CD14-positive monocyte (primary cell): ENCODE data around the gene PLEKHA8. TPM values are rescaled to one million over a fixed set of nuclear protein-coding genes. Genes with fewer than 3 reads are reported as not detected.

Experiments
- DNase-seq, 3 donors: peaks; one replicate each; pipeline ENCODE4 v3.0.0-alpha.2; 2011 to 2022
- H2AFZ ChIP-seq: 2 replicates; pipeline ENCODE4 v1.6.0; 2012; ENCODE audit warnings: mild to moderate bottlenecking, low read depth, low read length, inconsistent platforms; ENCODE audit not compliant: insufficient read depth, poor library complexity, severe bottlenecking
- H3K27ac ChIP-seq, 2 donors: 1 replicate in 1 of 2; 2 replicates in 1 of 2; pipeline ENCODE4 v1.5.1; 2012 to 2013; ENCODE audit warnings: low read length in 2 of 2, control low read depth in 1 of 2, inconsistent platforms in 1 of 2, low read depth in 1 of 2, mild to moderate bottlenecking in 1 of 2
- H3K27me3 ChIP-seq, 2 donors: one replicate each; pipeline versions ENCODE4 v1.6.0 to v1.6.1; 2011 to 2013; ENCODE audit warnings: low read length in 2 of 2; ENCODE audit not compliant: control insufficient read depth in 2 of 2, insufficient read depth in 2 of 2
- H3K36me3 ChIP-seq, 2 donors: replicated peaks in 1 of 2; 1 replicate in 1 of 2; 2 replicates in 1 of 2; pipeline versions ENCODE4 v1.5.1 to v1.6.1; 2012 to 2013; ENCODE audit warnings: low read length in 2 of 2, control low read depth in 1 of 2, inconsistent platforms in 1 of 2, mild to moderate bottlenecking in 1 of 2; ENCODE audit not compliant: insufficient read depth in 2 of 2, control insufficient read depth in 1 of 2
- H3K4me1 ChIP-seq, 2 donors: 1 replicate in 1 of 2; 2 replicates in 1 of 2; pipeline versions ENCODE4 v1.5.1 to v1.6.1; 2012 to 2013; ENCODE audit warnings: low read length in 2 of 2, control low read depth in 1 of 2, inconsistent platforms in 1 of 2, mild to moderate bottlenecking in 1 of 2, moderate library complexity in 1 of 2; ENCODE audit not compliant: insufficient read depth in 2 of 2, control insufficient read depth in 1 of 2
- H3K4me2 ChIP-seq: replicated peaks from 2 replicates; pipeline ENCODE3; 2012; ENCODE audit warnings: low read length, moderate library complexity, mild to moderate bottlenecking; ENCODE audit not compliant: poor library complexity, severe bottlenecking; ENCODE audit errors: extremely low read depth
- H3K4me3 ChIP-seq, 3 experiments: fragments of 200-600 bp in 1 of 3; sonication (generic) in 1 of 3; replicated peaks in 1 of 3; 1 replicate in 2 of 3; 2 replicates in 1 of 3; pipeline ENCODE4 v1.5.1; 2011 to 2013; ENCODE audit warnings: low read length in 3 of 3, mild to moderate bottlenecking in 3 of 3, control low read depth in 2 of 3, low read depth in 2 of 3, inconsistent platforms in 1 of 3, moderate library complexity in 1 of 3
- H3K79me2 ChIP-seq: 2 replicates; pipeline ENCODE4 v1.6.0; 2012; ENCODE audit warnings: mild to moderate bottlenecking, control low read depth, inconsistent platforms, low read length, moderate library complexity; ENCODE audit not compliant: insufficient read depth
- H3K9ac ChIP-seq: 2 replicates; pipeline ENCODE4 v1.6.0; 2017; ENCODE audit warnings: low read length, mild to moderate bottlenecking; ENCODE audit not compliant: insufficient read depth, poor library complexity, severe bottlenecking
- H3K9me3 ChIP-seq, 2 donors: replicated peaks in 1 of 2; 1 replicate in 1 of 2; 2 replicates in 1 of 2; pipeline versions ENCODE4 v1.5.1 to v1.6.1; 2012 to 2013; ENCODE audit warnings: low read length in 2 of 2, control low read depth in 1 of 2; ENCODE audit not compliant: control insufficient read depth in 1 of 2, insufficient read depth in 1 of 2
- H4K20me1 ChIP-seq: 2 replicates; pipeline ENCODE4 v1.6.0; 2012; ENCODE audit warnings: mild to moderate bottlenecking, low read length, control low read depth, moderate library complexity; ENCODE audit not compliant: insufficient read depth
- H3K27ac Mint-ChIP-seq, 7 donors: one replicate each; pipeline ENCODE4 v1.8.0; 2020; ENCODE audit warnings: mild to moderate bottlenecking in 7 of 7, mixed read lengths in 7 of 7, moderate library complexity in 6 of 7, inconsistent platforms in 2 of 7
- H3K27me3 Mint-ChIP-seq, 3 donors: one replicate each; pipeline ENCODE4 v1.8.0; 2021 to 2022; ENCODE audit warnings: low read depth in 3 of 3, mild to moderate bottlenecking in 3 of 3, mixed read lengths in 3 of 3, moderate library complexity in 3 of 3, inconsistent platforms in 1 of 3
- H3K36me3 Mint-ChIP-seq, 2 donors: one replicate each; pipeline ENCODE4 v1.8.0; 2020; ENCODE audit warnings: mixed read lengths in 2 of 2, inconsistent platforms in 1 of 2, mild to moderate bottlenecking in 1 of 2
- H3K4me1 Mint-ChIP-seq: one replicate; pipeline ENCODE4 v1.8.0; 2020; ENCODE audit warnings: mild to moderate bottlenecking, mixed read lengths
- H3K4me3 Mint-ChIP-seq, 2 donors: one replicate each; pipeline ENCODE4 v1.8.0; 2020; ENCODE audit warnings: mild to moderate bottlenecking in 2 of 2, mixed read lengths in 2 of 2, moderate library complexity in 1 of 2
- H3K9me3 Mint-ChIP-seq, 7 donors: one replicate each; pipeline ENCODE4 v1.8.0; 2020 to 2022; ENCODE audit warnings: mixed read lengths in 7 of 7, mild to moderate bottlenecking in 6 of 7, moderate library complexity in 6 of 7, inconsistent platforms in 2 of 7
- WGBS: methylation state at CpG from one replicate; pipeline ENCODE4 v1.1.5; 2013; ENCODE audit warnings: missing lambda C conversion rate; ENCODE audit not compliant: insufficient coverage; 5-methylcytosine and 5-hydroxymethylcytosine counted together
- intact Hi-C, 2 donors: fragments of 100-400 bp; cut with micrococcal nuclease; formaldehyde crosslinking; loops; one replicate each; pipeline versions ENCODE4 v1.15.0 to v1.15.1; 2023
- polyA plus RNA-seq, 3 donors: library from polyadenylated mRNA; depleted of rRNA in 1 of 3; unstranded in 2 of 3; stranded (reverse) in 1 of 3; fragments of 300-500 nt in 2 of 3; fragments of >200 nt in 1 of 3; fragmentation: Illumina TruSeq in 2 of 3; gene quantifications; 1 replicate in 2 of 3; 2 replicates in 1 of 3; pipeline ENCODE4 v1.2.3, GENCODE V29; 2012 to 2021
- TF ChIP-seq, protein P1 (sequence below): fragments of 200-600 bp; IDR thresholded peaks from one replicate; pipeline ENCODE4 v1.8.0; 2022; ENCODE audit warnings: antibody characterized with exemption, mild to moderate bottlenecking

PLEKHA8 gene
- polyA plus RNA-seq, 3 donors = 2.4 to 2.7 (median 2.6) TPM

DNA sequence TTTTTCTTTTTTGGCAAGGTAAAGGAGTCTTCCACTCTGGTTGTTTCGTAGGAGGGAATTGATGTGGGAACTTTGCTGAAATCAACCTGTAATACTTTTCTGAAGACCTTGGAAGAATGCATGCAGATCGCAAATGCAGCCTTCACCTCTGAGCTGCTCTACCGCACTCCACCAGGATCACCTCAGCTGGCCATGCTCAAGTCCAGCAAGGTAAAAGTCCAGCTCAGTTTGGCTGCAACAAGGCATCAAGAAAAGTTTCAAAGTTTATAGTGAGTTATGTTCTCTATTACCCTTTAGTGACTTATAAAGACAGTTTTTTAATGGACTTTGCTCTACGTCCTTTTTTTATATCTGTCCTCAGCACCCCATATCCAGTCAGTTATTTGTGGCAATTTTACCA is 21.0 kb downstream of the PLEKHA8 start:
- H3K79me2 ChIP-seq = no peaks in the 10 kb centered on the region
- peaks cover 14 to 54% of the 10 kb centered on the region in 2 donors for H3K36me3 ChIP-seq
- no peak overlapping the region for H3K27ac ChIP-seq
- H3K36me3 Mint-ChIP-seq = peaks cover 55 to 61% of the 10 kb centered on the region in 2 donors
- no peak overlapping the region for H3K4me3 Mint-ChIP-seq
- DNase-seq = no peak
- 100% methylated on average over 2 of the region's 4 CpGs for WGBS
- no peaks in the 10 kb centered on the region for H4K20me1 ChIP-seq
- no peak overlapping the region for H3K4me2 ChIP-seq
- no peaks in the 10 kb centered on the region for H3K4me1 Mint-ChIP-seq
- no peak overlapping the region for H3K27ac Mint-ChIP-seq
- no peak overlapping the region for H3K4me3 ChIP-seq
- TF ChIP-seq, protein P1, sequence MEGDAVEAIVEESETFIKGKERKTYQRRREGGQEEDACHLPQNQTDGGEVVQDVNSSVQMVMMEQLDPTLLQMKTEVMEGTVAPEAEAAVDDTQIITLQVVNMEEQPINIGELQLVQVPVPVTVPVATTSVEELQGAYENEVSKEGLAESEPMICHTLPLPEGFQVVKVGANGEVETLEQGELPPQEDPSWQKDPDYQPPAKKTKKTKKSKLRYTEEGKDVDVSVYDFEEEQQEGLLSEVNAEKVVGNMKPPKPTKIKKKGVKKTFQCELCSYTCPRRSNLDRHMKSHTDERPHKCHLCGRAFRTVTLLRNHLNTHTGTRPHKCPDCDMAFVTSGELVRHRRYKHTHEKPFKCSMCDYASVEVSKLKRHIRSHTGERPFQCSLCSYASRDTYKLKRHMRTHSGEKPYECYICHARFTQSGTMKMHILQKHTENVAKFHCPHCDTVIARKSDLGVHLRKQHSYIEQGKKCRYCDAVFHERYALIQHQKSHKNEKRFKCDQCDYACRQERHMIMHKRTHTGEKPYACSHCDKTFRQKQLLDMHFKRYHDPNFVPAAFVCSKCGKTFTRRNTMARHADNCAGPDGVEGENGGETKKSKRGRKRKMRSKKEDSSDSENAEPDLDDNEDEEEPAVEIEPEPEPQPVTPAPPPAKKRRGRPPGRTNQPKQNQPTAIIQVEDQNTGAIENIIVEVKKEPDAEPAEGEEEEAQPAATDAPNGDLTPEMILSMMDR = no peak
- H3K27me3 Mint-ChIP-seq = peaks cover 0 to 2% (median 0%) of the 10 kb centered on the region in 3 donors
- H3K9me3 Mint-ChIP-seq = no peaks in the 10 kb centered on the region
- H2AFZ ChIP-seq = no peak overlapping the region
- H3K4me1 ChIP-seq = no peaks in the 10 kb centered on the region
- H3K27me3 ChIP-seq = no peaks in the 10 kb centered on the region
- intact Hi-C loops = no loop called here
- no peaks in the 10 kb centered on the region for H3K9me3 ChIP-seq
- no peak overlapping the region for H3K9ac ChIP-seq

DNA sequence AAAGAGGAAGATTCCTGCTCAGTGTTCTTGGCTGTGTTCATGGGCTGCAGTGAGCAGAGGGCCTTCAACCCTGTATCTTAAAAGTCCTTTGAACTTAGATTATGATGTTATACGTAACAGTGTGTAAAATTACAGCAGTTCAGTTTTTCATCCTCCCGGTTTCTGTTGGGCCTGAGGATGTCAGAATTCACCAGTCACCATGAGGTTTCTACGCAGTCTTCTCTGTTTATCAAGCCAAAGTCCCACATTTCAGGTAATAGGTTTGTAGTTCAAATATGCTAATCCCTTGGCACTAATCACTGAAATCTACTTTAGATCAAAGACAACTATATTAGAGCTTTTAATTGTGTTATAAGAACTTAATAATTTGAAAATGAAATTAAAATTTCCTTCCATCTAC is 24.9 kb downstream of the PLEKHA8 start:
- intact Hi-C loops = no loop called here
- TF ChIP-seq, protein P1 = no peak
- H3K4me3 ChIP-seq = no peak overlapping the region
- H3K27me3 Mint-ChIP-seq = no peaks in the 10 kb centered on the region
- DNase-seq = no peak
- no peak overlapping the region for H3K27ac ChIP-seq
- H3K9me3 Mint-ChIP-seq = peaks cover 0 to 3% (median 0%) of the 10 kb centered on the region in 7 donors
- H3K36me3 ChIP-seq = peaks cover 15 to 43% of the 10 kb centered on the region in 2 donors
- H3K4me1 ChIP-seq = no peaks in the 10 kb centered on the region
- no peak overlapping the region for H3K4me3 Mint-ChIP-seq
- H3K9me3 ChIP-seq = no peaks in the 10 kb centered on the region
- H2AFZ ChIP-seq = no peak overlapping the region
- H3K9ac ChIP-seq = no peak overlapping the region
- no peaks in the 10 kb centered on the region for H3K27me3 ChIP-seq
- peaks cover 39 to 56% of the 10 kb centered on the region in 2 donors for H3K36me3 Mint-ChIP-seq
- peak overlapping the region in 1 of 7 donors; percentile 22 for H3K27ac Mint-ChIP-seq
- WGBS = no CpG with 5 or more reads among the region's 3 CpGs
- H3K4me1 Mint-ChIP-seq = no peaks in the 10 kb centered on the region
- no peaks in the 10 kb centered on the region for H4K20me1 ChIP-seq
- H3K4me2 ChIP-seq = no peak overlapping the region
- no peaks in the 10 kb centered on the region for H3K79me2 ChIP-seq
